ENCODE data around the gene GPATCH8.

The GPATCH8 gene

GRCh38 chr17:44451016-44451627, 52.1 kb downstream of the GPATCH8 start:
- no peak for DNase-seq (ENCODE audit: low spot score)

GRCh38 chr17:44448412-44448811, 54.8 kb downstream of the GPATCH8 start:
- DNase-seq (ENCODE audit: low spot score) = no peak

DNA sequence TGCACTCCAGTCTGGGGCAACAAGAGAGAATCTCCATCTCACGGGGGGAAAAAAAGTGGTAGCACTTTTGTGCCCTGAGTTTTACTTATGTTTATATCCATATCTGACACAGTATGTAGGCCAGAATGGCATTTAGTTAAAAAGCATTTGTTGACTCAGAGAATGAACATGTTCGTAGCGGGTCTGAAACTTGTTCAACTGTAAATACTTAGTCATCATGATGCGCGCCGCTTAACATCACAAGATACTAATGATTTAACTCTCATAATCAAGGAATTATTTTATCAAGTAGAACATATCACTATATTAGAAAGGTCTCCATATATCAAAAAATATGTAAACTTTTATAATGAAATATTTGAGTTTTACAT, 58.5 kb downstream of the GPATCH8 start:
- no peak for DNase-seq (ENCODE audit: low spot score)

DNA sequence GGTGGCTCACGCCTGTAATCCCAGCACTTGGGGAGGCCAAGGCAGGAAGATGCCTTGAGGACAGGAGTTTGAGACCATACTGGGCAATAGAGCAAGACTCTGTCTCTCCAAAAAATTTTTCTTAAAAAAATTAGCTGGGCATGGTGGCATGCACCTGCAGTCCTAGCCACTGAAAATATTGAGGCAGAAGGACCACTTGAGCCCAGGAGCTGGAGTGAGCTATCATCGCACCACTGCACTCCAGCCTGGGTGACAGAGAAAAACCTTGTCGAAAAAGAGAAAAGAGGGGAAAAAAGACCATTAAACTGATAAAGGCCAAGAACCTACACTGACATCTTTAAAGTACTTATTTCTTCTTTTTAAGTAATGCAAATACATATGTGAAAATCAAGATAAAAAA, 60.4 kb downstream of the GPATCH8 start:
- no peak for DNase-seq (ENCODE audit: low spot score)

- no peak for DNase-seq (ENCODE audit: low spot score)
Measured at GRCh38 chr17:44439168-44439567, 64.0 kb downstream of the GPATCH8 start.

DNA sequence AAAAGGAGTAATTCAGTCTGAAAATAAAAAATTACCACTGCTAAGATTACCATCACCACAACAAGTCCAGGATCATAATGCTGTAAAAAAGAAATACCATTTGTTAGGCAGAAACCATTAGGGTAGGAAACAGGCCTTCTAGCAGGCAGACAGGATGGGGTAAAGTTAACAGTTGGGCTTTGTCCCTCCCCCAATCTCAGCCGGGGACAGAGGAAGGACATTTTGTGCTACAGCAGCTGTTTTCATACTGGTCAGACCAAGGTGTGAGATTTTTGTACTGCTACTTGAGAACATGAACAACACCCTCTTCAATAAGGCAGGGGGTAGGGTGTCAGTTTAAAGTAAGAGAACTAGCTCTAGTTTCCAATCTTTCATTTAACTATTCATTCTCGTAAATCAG, 64.6 kb downstream of the GPATCH8 start:
- DNase-seq (ENCODE audit: low spot score) = no peak

GRCh38 chr17:44436336-44436735, 66.9 kb downstream of the GPATCH8 start:
- DNase-seq (ENCODE audit: low spot score) = no peak

GRCh38 chr17:44432254-44433157, 70.7 kb downstream of the GPATCH8 start:
- no peak for DNase-seq (ENCODE audit: low spot score)

GRCh38 chr17:44424828-44425461, 78.3 kb downstream of the GPATCH8 start:
- DNase-seq (ENCODE audit: low spot score) = no peak

DNA sequence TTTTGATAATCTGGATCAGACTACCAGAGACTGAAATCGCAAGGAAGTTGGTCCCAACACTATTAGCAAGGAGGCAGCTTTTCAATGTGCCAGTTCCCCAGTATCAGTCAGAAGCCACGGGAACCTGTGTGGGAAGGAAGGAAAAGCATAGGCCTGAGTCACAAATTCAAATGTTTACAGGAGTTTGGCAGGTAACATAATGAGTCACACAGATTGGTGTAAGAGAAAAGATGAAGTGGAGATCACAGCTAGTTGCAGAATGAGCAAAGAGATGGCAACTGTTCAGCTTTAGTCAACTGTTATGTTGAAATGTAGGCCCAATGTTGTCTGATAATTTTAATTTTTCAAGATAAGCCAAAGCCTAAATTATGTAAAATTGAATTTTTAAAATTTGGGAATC, 85.7 kb downstream of the GPATCH8 start:
- DNase-seq (ENCODE audit: low spot score) = no peak

DNA sequence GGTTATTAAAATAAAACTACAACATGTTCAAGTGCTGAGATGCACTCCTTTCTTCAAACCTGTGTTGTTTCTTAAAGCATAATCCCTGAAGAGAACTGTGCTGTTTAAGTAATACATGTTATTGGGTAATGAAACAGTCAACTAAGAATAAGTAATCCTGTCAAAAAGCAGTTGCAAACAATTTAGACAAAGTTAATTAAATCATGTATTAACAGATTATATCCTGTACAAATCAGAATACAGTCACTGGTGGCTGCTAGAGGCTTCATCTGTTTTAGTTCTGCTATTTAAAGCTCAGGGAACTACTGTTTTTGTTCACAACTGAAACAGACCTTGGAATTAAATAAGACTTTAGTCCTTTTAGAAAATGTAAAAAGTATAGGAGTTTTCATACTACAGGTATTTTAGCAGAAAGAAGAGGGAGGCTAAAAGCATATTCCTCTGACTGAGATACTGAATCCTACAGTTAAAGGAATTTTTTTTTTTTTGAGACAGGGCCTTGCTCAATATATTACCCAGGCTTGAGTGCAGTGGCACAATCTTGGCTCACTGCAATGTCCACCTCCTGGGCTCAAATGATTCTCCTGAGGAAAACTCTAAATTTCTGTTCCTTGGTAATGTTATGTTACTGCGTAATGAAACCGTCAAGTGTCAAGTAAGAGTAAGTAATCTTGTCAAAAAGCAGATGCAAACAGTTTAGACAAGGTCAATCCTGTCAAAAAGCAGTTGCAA, 86.5 kb downstream of the GPATCH8 start:
- DNase-seq (ENCODE audit: low spot score) = no peak

- DNase-seq (ENCODE audit: low spot score) = no peak
Measured at GRCh38 chr17:44414394-44415155, 88.6 kb downstream of the GPATCH8 start.

DNA sequence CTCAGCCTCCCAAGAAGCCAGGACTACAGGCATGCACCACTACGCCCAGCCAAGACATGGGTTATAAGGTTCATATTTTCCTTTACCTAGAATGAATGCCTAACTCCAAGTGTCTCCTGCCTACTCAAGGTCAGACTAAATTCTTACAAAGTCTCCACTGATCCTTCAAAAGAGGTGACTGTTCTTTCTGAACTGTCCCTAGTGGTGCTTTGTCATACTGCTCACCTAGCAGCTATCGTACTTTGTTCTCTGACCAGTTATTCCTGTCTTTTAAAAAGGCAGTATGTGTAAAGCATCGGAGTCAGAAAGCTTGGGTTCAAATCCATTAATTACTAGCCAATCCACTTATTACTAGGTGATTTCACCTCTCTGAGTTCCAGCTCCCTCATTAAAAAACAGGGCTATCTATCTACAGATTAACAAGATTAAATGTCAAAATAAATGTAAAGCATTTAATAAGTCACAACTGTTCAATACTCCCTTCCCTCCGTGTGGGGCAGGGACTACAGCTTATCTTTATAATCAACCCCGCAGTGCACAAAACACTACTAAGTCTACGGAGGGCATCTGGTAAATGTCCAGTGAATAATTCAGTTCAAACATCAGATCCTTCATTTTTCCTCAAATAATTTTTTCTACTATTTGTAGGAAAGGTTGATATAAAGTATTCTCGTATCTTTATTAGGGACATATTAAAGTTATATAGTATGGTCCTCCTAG, 93.7 kb downstream of the GPATCH8 start:
- DNase-seq (ENCODE audit: low spot score) = no peak

DNA sequence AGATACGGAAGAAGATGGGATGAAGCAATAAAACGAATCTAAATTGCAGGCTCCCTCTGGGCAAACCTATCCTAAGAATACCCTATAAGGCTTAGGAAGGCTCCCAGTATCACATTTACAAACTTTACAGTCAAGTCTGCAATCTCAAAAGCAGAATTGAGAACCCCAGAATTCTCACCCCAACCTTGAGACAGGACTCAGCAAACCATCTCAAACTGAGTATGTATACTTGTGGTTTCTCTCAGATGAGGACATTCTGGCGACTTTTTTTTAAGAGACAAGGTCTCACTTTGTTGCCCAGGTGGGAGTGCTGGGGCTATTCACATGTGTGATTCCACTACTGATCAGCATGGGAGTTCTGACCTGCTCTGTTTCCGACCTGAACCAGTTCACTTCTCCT, 94.4 kb downstream of the GPATCH8 start:
- no peak for DNase-seq (ENCODE audit: low spot score)

GRCh38 chr17:44402564-44403172, 100.5 kb downstream of the GPATCH8 start:
- DNase-seq (ENCODE audit: low spot score) = no peak

GRCh38 chr17:44400226-44400847, 102.9 kb downstream of the GPATCH8 start:
- DNase-seq (ENCODE audit: low spot score) = peak; percentile 48

DNA sequence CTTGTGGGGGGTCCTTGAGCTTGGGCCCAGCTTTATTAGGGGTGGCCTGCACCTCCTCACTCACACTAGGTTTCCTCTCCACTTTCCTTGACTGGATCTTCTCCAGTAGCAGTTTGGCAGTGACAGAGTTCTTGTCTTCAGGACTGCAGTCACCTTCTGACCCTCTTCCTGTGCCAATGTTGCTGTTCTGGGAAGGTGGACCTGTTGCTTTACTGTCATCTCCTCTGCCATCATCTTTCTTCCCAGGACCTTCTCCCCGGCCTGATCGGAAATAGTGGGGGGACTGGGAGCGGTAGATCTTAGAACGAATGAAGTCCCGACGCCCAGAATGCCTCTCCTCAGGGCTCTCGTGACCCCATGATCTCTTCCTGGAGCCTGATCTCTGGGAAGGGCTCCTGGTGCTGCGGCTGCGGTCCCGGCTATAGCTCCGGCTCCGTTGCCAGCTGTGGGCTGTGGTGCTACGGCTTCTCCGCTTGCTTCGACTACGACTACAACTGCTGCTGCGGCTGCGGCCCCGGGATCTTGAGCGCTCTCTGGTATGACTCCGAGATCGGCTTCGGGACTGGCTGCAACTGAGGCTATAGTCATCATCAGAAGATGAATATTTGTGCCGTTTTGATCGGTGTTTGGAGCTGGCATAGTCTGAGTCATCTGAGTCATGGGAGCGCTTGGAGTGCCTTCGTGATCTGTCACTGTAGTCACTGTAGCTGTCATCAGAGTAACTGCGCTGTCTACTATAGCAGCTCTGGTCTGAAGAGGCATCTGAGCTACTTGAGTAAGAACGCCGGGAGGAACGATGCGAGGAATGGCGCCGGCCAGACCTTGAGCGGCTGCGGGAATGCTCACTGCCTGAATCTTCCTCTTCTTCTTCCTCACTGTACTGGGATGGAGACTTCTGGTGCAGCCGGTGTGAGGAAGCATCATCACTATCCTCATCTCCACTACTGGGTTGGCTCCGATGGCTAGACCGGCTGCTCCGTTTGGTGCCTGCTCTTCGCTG, 104.2 kb downstream of the GPATCH8 start:
- no peak for DNase-seq (ENCODE audit: low spot score)

DNA sequence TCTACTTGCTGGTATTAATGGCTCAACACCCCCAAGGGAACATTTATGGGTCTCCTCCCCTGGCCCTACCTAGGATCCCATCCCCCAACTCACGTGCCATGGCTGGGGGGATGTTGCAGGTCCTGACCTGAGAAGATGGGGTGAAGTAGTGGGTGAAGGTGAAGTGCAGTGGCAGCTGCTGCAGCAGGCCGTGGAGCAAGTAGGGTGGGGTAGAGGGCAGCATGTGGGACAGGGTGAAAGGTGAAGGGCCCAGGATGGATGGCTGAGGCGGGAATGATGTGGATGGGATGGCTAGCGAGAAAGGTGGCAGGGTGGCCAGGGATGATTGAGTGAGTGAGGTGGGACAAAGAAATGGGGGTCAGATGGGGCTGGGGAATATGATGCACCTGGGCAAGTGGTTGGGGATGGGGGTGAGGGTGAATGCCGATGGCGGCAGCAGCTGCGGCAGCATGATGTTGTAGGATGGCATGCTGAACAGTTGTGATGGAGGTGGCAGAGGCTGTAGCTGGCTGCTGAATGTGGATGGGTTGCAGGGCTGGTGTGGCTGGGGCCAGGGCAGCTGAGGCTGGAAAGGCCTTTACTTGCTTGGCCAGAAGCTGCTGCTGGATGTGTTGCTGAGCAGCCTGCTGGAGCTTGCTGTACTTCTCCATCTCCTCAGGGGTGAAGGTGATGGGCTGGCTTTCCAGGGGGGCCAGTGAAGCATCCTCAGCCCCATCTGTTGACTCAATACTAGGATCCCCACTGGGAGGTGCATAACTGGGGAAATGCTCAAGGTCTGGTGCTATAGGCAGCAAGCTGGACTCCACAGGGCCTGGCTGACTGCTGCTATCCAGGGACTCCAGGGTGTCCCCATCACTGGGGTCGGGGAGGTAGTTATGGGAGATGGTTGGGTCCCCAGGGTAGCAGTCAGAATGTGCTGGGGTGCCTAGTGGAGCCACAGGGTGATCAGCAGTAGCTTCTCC, 105.4 kb downstream of the GPATCH8 start:
- DNase-seq (ENCODE audit: low spot score) = no peak

Data from hematopoietic multipotent progenitor cell treated with erythropoietin and hydrocortisone succinate and interleukin-3 and kit ligand, for 15 days (in vitro differentiated cells).